HEK293T (cell line): Measurements from ENCODE around the gene SERPINH1.

Experiments
- CTCF ChIA-PET: fragments of 350-600 bp; formaldehyde crosslinking; extraction: SDS; loops from one replicate; lab custom pipeline; 2021; ENCODE audit warnings: antibody characterized with exemption, inconsistent platforms; lab: Yijun Ruan, JAX
- POLR2A ChIA-PET: fragments of 350-600 bp; formaldehyde crosslinking; extraction: SDS; loops from one replicate; lab custom pipeline; 2020; ENCODE audit warnings: antibody characterized with exemption, inconsistent platforms; lab: Yijun Ruan, JAX
- DNase-seq: peaks from one replicate; pipeline ENCODE4 v3.0.0; 2012; ENCODE audit warnings: mixed read lengths; ENCODE audit errors: extremely low spot score
- ARNT ChIP-seq: fragments of 450-650 bp; IDR thresholded peaks from 2 replicates; pipeline ENCODE4 v1.6.1; 2017; ENCODE audit warnings: mild to moderate bottlenecking
- BHLHE40 ChIP-seq: fragments of 450-650 bp; IDR thresholded peaks from 2 replicates; pipeline ENCODE4 v1.6.1; 2016; ENCODE audit warnings: mild to moderate bottlenecking, moderate library complexity, borderline replicate concordance
- CTBP1 ChIP-seq: fragments of 450-650 bp; IDR thresholded peaks from 2 replicates; pipeline ENCODE4 v1.6.1; 2016; ENCODE audit warnings: borderline replicate concordance
- ELF4 ChIP-seq: fragments of 450-650 bp; IDR thresholded peaks from 2 replicates; pipeline ENCODE4 v1.6.1; 2017; ENCODE audit warnings: antibody characterized with exemption
- FOXA1 ChIP-seq: fragments of 450-650 bp; IDR thresholded peaks from 2 replicates; pipeline ENCODE4 v1.6.1; 2016; ENCODE audit warnings: mild to moderate bottlenecking
- FOXK2 ChIP-seq: fragments of 450-650 bp; IDR thresholded peaks from 2 replicates; pipeline ENCODE4 v1.6.1; 2016; ENCODE audit warnings: mild to moderate bottlenecking
- FOXM1 ChIP-seq: fragments of 450-650 bp; IDR thresholded peaks from 2 replicates; pipeline ENCODE4 v1.6.1; 2017; ENCODE audit warnings: mild to moderate bottlenecking, borderline replicate concordance
- HDGF ChIP-seq: fragments of 450-650 bp; IDR thresholded peaks from 2 replicates; pipeline ENCODE4 v1.6.1; 2017; ENCODE audit warnings: antibody characterized with exemption, borderline replicate concordance
- L3MBTL2 ChIP-seq: fragments of 450-650 bp; conservative IDR thresholded peaks from 2 replicates; pipeline ENCODE4 v1.6.1; 2016; ENCODE audit warnings: mild to moderate bottlenecking
- LEF1 ChIP-seq: fragments of 450-650 bp; IDR thresholded peaks from 2 replicates; pipeline ENCODE4 v1.6.1; 2017; ENCODE audit warnings: mild to moderate bottlenecking, borderline replicate concordance
- NFRKB ChIP-seq: fragments of 450-650 bp; IDR thresholded peaks from 2 replicates; pipeline ENCODE4 v1.6.1; 2016; ENCODE audit warnings: mild to moderate bottlenecking, moderate library complexity
- PKNOX1 ChIP-seq: fragments of 450-650 bp; IDR thresholded peaks from 2 replicates; pipeline ENCODE4 v1.6.1; 2016
- SP1 ChIP-seq: fragments of 450-650 bp; IDR thresholded peaks from 2 replicates; pipeline ENCODE4 v1.6.1; 2017
- SUZ12 ChIP-seq: fragments of 450-650 bp; IDR thresholded peaks from 2 replicates; pipeline ENCODE4 v1.6.1; 2016; ENCODE audit warnings: mild to moderate bottlenecking
- TARDBP ChIP-seq: fragments of 450-650 bp; IDR thresholded peaks from 2 replicates; pipeline ENCODE4 v1.6.1; 2016
- ZNF384 ChIP-seq: fragments of 450-650 bp; IDR thresholded peaks from 2 replicates; pipeline ENCODE4 v1.6.1; 2016

SERPINH1 gene

GRCh38 chr11:75589051-75589450 lies 27.0 kb downstream of the SERPINH1 start:
- POLR2A ChIA-PET: no interaction called here
- CTCF ChIA-PET: interaction anchor here (1.5 kb wide), 1 partner anchor 9 kb away, joined by 5 read pairs; no protein-coding TSS in a partner anchor
- TF ChIP-seq FOXK2: no peak
- TF ChIP-seq ARNT: no peak
- TF ChIP-seq LEF1: no peak
- TF ChIP-seq BHLHE40: no peak
- no peak for TF ChIP-seq L3MBTL2
- TF ChIP-seq FOXM1: no peak
- no peak for TF ChIP-seq CTBP1
- no peak for TF ChIP-seq HDGF
- no peak for TF ChIP-seq ELF4
- TF ChIP-seq NFRKB: no peak
- no peak for TF ChIP-seq PKNOX1
- no peak for TF ChIP-seq ZNF384
- TF ChIP-seq SP1: no peak
- DNase-seq: no peak

- CTCF ChIA-PET: interaction anchor here (1.5 kb wide), 1 partner anchor 8 kb away, joined by 5 read pairs; no protein-coding TSS in a partner anchor
- POLR2A ChIA-PET: no interaction called here
- no peak for TF ChIP-seq BHLHE40
- no peak for TF ChIP-seq SP1
- TF ChIP-seq FOXA1: no peak
- no peak for TF ChIP-seq LEF1
- no peak for TF ChIP-seq L3MBTL2
- TF ChIP-seq FOXM1: no peak
- TF ChIP-seq SUZ12: no peak
- no peak for TF ChIP-seq ELF4
- no peak for DNase-seq
Observed at GRCh38 chr11:75589933-75590332, 27.9 kb downstream of the SERPINH1 start.

GRCh38 chr11:75591371-75591770 lies 29.3 kb downstream of the SERPINH1 start:
- ChIA-PET CTCF (no interaction called here), POLR2A (no interaction called here)
- no peak for TF ChIP-seq FOXM1
- TF ChIP-seq SP1: no peak
- TF ChIP-seq FOXA1: no peak
- TF ChIP-seq PKNOX1: no peak
- no peak for TF ChIP-seq HDGF
- no peak for TF ChIP-seq LEF1
- TF ChIP-seq ZNF384: no peak
- no peak for TF ChIP-seq BHLHE40
- no peak for TF ChIP-seq TARDBP
- no peak for TF ChIP-seq L3MBTL2
- no peak for TF ChIP-seq SUZ12
- no peak for TF ChIP-seq ELF4
- no peak for TF ChIP-seq CTBP1
- no peak for TF ChIP-seq FOXK2
- TF ChIP-seq ARNT: no peak
- TF ChIP-seq NFRKB: no peak
- DNase-seq: no peak

GRCh38 chr11:75591966-75592365 lies 29.9 kb downstream of the SERPINH1 start:
- ChIA-PET CTCF (no interaction called here), POLR2A (interaction anchor here (1.4 kb wide), 1 partner anchor 8 kb away, joined by 5 read pairs; no protein-coding TSS in a partner anchor)
- DNase-seq: no peak
- no peak for TF ChIP-seq NFRKB
- TF ChIP-seq L3MBTL2: no peak
- TF ChIP-seq HDGF: no peak
- TF ChIP-seq SP1: no peak
- no peak for TF ChIP-seq ARNT
- TF ChIP-seq LEF1: no peak
- no peak for TF ChIP-seq TARDBP
- TF ChIP-seq FOXA1: no peak
- no peak for TF ChIP-seq ELF4
- TF ChIP-seq PKNOX1: no peak
- TF ChIP-seq CTBP1: no peak
- TF ChIP-seq BHLHE40: no peak
- no peak for TF ChIP-seq ZNF384
- no peak for TF ChIP-seq FOXM1
- TF ChIP-seq SUZ12: no peak
- no peak for TF ChIP-seq FOXK2

GRCh38 chr11:75592715-75593114 lies 30.7 kb downstream of the SERPINH1 start:
- POLR2A ChIA-PET: interaction anchor here (1.4 kb wide), 1 partner anchor 9 kb away, joined by 5 read pairs; no protein-coding TSS in a partner anchor
- CTCF ChIA-PET: interaction anchor here (0.6 kb wide), 1 partner anchor 20 kb away, joined by 3 read pairs; no protein-coding TSS in a partner anchor

More at GRCh38 chr11:75592715-75593114, 30.7 kb downstream of the SERPINH1 start:
- TF ChIP-seq ELF4: no peak
- TF ChIP-seq FOXM1: no peak
- TF ChIP-seq SUZ12: no peak
- no peak for TF ChIP-seq NFRKB
- TF ChIP-seq HDGF: no peak
- TF ChIP-seq BHLHE40: no peak
- TF ChIP-seq SP1: no peak
- TF ChIP-seq LEF1: no peak
- TF ChIP-seq TARDBP: no peak
- no peak for TF ChIP-seq L3MBTL2
- TF ChIP-seq FOXA1: no peak
- TF ChIP-seq ZNF384: no peak
- TF ChIP-seq FOXK2: no peak
- TF ChIP-seq ARNT: no peak
- no peak for TF ChIP-seq PKNOX1
- DNase-seq: no peak
